Measurements from ENCODE around the gene CRTC2.
"Not testable (repeated sequence)": the region's sequence is repeated elsewhere in the genome, so short reads cannot be mapped to it uniquely, and the experiment has no call there.

CRTC2 gene

GRCh38 chr1:153928245-153928644, 30.2 kb downstream of the CRTC2 start:
- no peak for DNase-seq

- DNase-seq, result no peak
These were observed 32.0 kb downstream of the CRTC2 start for GRCh38 chr1:153926405-153926804.

- peak; percentile 99 to 100 (median 100) for DNase-seq
These were observed 35.2 kb downstream of the CRTC2 start, which contains the start of gene GATAD2B for GRCh38 chr1:153922972-153923925. TSS of gene GATAD2B (minus strand) at chr1:153922972. CDS start at chr1:153828347, 94,625 bp downstream.

GRCh38 chr1:153922076-153922971, 36.1 kb downstream of the CRTC2 start:
- DNase-seq, result peak in 3 of 4 experiments; percentile 18 to 32 (median 19)

- no peak for DNase-seq
These were observed 36.7 kb downstream of the CRTC2 start for GRCh38 chr1:153921803-153922075.

GRCh38 chr1:153921080-153921802, 37.2 kb downstream of the CRTC2 start:
- no peak for DNase-seq

- DNase-seq, result peak; percentile 25 to 50 (median 46)
These were observed 38.2 kb downstream of the CRTC2 start for GRCh38 chr1:153919876-153920852.

GRCh38 chr1:153916297-153916696, 42.1 kb downstream of the CRTC2 start:
- DNase-seq, result no peak

- no peak for DNase-seq
These were observed 46.1 kb downstream of the CRTC2 start for GRCh38 chr1:153912349-153912748.

- not testable (repeated sequence) for DNase-seq
These were observed 47.9 kb downstream of the CRTC2 start for GRCh38 chr1:153910560-153910959.

- no peak for DNase-seq
These were observed 50.3 kb downstream of the CRTC2 start for GRCh38 chr1:153908071-153908470.

- DNase-seq, result no peak
These were observed 51.3 kb downstream of the CRTC2 start for GRCh38 chr1:153907134-153907533.

GRCh38 chr1:153906396-153906795, 52.0 kb downstream of the CRTC2 start:
- no peak for DNase-seq

GRCh38 chr1:153905908-153906307, 52.5 kb downstream of the CRTC2 start:
- DNase-seq, result not testable (repeated sequence)

- no peak for DNase-seq
These were observed 54.5 kb downstream of the CRTC2 start for GRCh38 chr1:153903841-153904455.

- no peak for DNase-seq
These were observed 58.9 kb downstream of the CRTC2 start for GRCh38 chr1:153899509-153899908.

All from suppressor macrophage (primary cell).